Measurements from ENCODE around the gene MIPOL1. TPM values are rescaled to one million over a fixed set of nuclear protein-coding genes. Genes with fewer than 3 reads are reported as not detected.

The MIPOL1 gene
- total and polyA plus RNA-seq, 2 of the 4 experiments (the other 2 are of a cell fraction), result 2.7 to 5.9 TPM

DNA sequence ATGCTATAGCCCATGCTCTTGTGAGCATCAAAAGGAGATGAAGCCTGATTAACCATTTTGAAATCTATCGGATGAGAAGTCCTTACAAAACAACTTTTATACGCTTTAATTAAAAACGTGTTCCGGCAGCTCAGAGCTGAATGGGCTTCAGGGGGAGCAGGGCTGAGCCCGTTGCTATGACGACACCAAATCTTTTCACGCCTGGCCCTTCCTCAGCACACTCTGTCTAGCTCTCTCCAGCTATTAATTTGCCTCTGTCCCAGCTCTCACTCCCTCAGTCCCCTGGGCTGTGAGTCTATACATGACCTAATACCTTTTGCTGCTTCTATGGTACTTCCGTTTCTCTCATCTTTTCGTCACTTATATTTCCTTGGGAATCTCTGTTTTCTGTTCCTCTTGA lies 381.5 kb downstream of the MIPOL1 start:
- H2BK120ac ChIP-seq (ENCODE audit: low read depth, low read length), result no peak overlapping the region
- H2BK15ac ChIP-seq (ENCODE audit: low read depth, low read length), result no peak overlapping the region
- H2AFZ ChIP-seq (replicated peaks; ENCODE audit: low read length, poor library complexity), result no peak overlapping the region
- no peak overlapping the region for H3K27ac ChIP-seq (ENCODE audit: insufficient read depth, low read length)
- intact Hi-C loops (cut with micrococcal nuclease), result no loop called here
- H4K20me1 ChIP-seq (ENCODE audit: insufficient read depth, low read length), result no peaks in the 10 kb centered on the region
- no peak overlapping the region for H4K91ac ChIP-seq (ENCODE audit: insufficient read depth, low read depth, low read length)
- no peak overlapping the region for H2AK5ac ChIP-seq (ENCODE audit: low read depth, low read length)
- TF ChIP-seq CTCF (conservative IDR thresholded peaks at IDR 0.05; ENCODE audit: low read depth, low read length) (no peak), CHD1 (IDR thresholded peaks at IDR 0.05; ENCODE audit: low read depth, low read length) (no peak)
- H3K23ac ChIP-seq (ENCODE audit: low read depth, low read length), result no peak overlapping the region
- no peak overlapping the region for H3K9ac ChIP-seq (ENCODE audit: low read depth, low read length)
- H4K5ac ChIP-seq (ENCODE audit: low read depth, low read length), result no peak overlapping the region
- no peak overlapping the region for H4K8ac ChIP-seq (ENCODE audit: low read depth in 2 of 2, low read length in 2 of 2)
- no TSS peak for BruUV-seq (replicated peaks)
- H3K4me3 ChIP-seq (ENCODE audit: insufficient read depth, low read depth, low read length), result no peak overlapping the region
- H3K79me1 ChIP-seq (ENCODE audit: low read depth in 1 of 2, low read length in 2 of 2), result no peaks in the 10 kb centered on the region
- no peak overlapping the region for H3K4me2 ChIP-seq (ENCODE audit: low read depth, low read length)
- no peak overlapping the region for H3K4ac ChIP-seq (ENCODE audit: low read depth, low read length)
- no peak overlapping the region for H2BK5ac ChIP-seq (ENCODE audit: low read depth, low read length, poor library complexity, severe bottlenecking)
- POLR2A ChIA-PET (ENCODE audit: unreplicated experiment), result no interaction called here
- no peaks in the 10 kb centered on the region for H3K36me3 ChIP-seq (ENCODE audit: control insufficient read depth, insufficient read depth, low read length)
- in situ Hi-C loops (cut with MboI; ENCODE audit: low sequenced_read_pairs), result no loop called here
- no peak overlapping the region for H2BK20ac ChIP-seq (ENCODE audit: low read depth, low read length)
- dilution Hi-C loops (cut with HindIII; ENCODE audit: low sequenced_read_pairs, unreplicated experiment), result no loop called here
- CTCF ChIA-PET, result no interaction called here
- DNase-seq (no peak), ATAC-seq (ENCODE audit: low read depth) (no peak)
- peaks cover 38% of the 10 kb centered on the region for H3K27me3 ChIP-seq (ENCODE audit: control insufficient read depth, insufficient read depth, low read length)
- H3K4me1 ChIP-seq (ENCODE audit: control insufficient read depth, insufficient read depth, low read length), result peaks cover 3% of the 10 kb centered on the region; the same call in 1 of the 2 replicates
- 0 out of 2 replicates have a peak, but pooled peaks cover 2% of the 10 kb centered on the region for H3K9me3 ChIP-seq (ENCODE audit: control insufficient read depth, insufficient read depth, low read length)
- no peaks in the 10 kb centered on the region for H3K9me1 ChIP-seq (ENCODE audit: insufficient read depth, low read length)
- H3K14ac ChIP-seq (replicated peaks; ENCODE audit: low read depth, low read length), result no peak overlapping the region
- no peak overlapping the region for H3K18ac ChIP-seq (ENCODE audit: low read depth, low read length)
- no peak overlapping the region for H3K56ac ChIP-seq (ENCODE audit: extremely low read depth, insufficient read depth, low read length)
- WGBS, 2 experiments (ENCODE audit: extremely low coverage in 2 of 2, insufficient read length in 1 of 2), result 22% methylated on average over 5 of the region's 9 CpGs; no CpG with 5 or more reads in 1 of the 2 experiments
- H2AK9ac ChIP-seq (replicated peaks; ENCODE audit: low read depth, low read length, poor library complexity), result no peak overlapping the region
